Endodermal cell (in vitro differentiated cells): ENCODE results near the gene PSME3IP1. TPM values are rescaled to one million over a fixed set of nuclear protein-coding genes. Genes with fewer than 3 reads are reported as not detected.

ENCODE experiments used
- DNase-seq: peaks from one replicate; pipeline ENCODE4 v3.0.0-alpha.2; 2017
- H3K27ac ChIP-seq: 2 replicates; pipeline ENCODE4 v1.5.1; 2013; ENCODE audit warnings: mild to moderate bottlenecking, low read depth, low read length, moderate library complexity
- H3K27me3 ChIP-seq: 2 replicates; pipeline ENCODE4 v1.6.1; 2013; ENCODE audit warnings: mild to moderate bottlenecking, low read length, moderate library complexity; ENCODE audit not compliant: insufficient read depth, control insufficient read depth, poor library complexity, severe bottlenecking
- H3K36me3 ChIP-seq: 2 replicates; pipeline ENCODE4 v1.7.0; 2013; ENCODE audit warnings: mild to moderate bottlenecking, low read length, moderate library complexity; ENCODE audit not compliant: control insufficient read depth, insufficient read depth
- H3K4me1 ChIP-seq: one replicate; pipeline ENCODE4 v1.7.0; 2013; ENCODE audit warnings: low read length; ENCODE audit not compliant: control insufficient read depth, insufficient read depth
- H3K4me3 ChIP-seq: 2 replicates; pipeline ENCODE4 v1.5.1; 2013; ENCODE audit warnings: mild to moderate bottlenecking, low read length, moderate library complexity
- H3K9ac ChIP-seq: 2 replicates; pipeline ENCODE4 v1.6.1; 2013; ENCODE audit warnings: mild to moderate bottlenecking, low read length, moderate library complexity; ENCODE audit not compliant: poor library complexity, severe bottlenecking; ENCODE audit errors: extremely low read depth
- H3K9me3 ChIP-seq: 2 replicates; pipeline ENCODE4 v1.6.1; 2013; ENCODE audit warnings: mild to moderate bottlenecking, low read length, moderate library complexity; ENCODE audit not compliant: control insufficient read depth
- H3K27ac Mint-ChIP-seq: 2 replicates; pipeline ENCODE4 v1.8.0; 2020; ENCODE audit warnings: mixed read lengths
- H3K27me3 Mint-ChIP-seq: 2 replicates; pipeline ENCODE4 v1.8.0; 2021; ENCODE audit warnings: mild to moderate bottlenecking, mixed read lengths; ENCODE audit not compliant: insufficient read depth
- H3K36me3 Mint-ChIP-seq: 2 replicates; pipeline ENCODE4 v1.8.0; 2020; ENCODE audit warnings: low read depth, mixed read lengths
- H3K4me1 Mint-ChIP-seq: 2 replicates; pipeline ENCODE4 v1.8.0; 2020; ENCODE audit warnings: mixed read lengths
- H3K4me3 Mint-ChIP-seq: 2 replicates; pipeline ENCODE4 v1.8.0; 2020; ENCODE audit warnings: mild to moderate bottlenecking, moderate library complexity, mixed read lengths
- H3K9me3 Mint-ChIP-seq: 2 replicates; pipeline ENCODE4 v1.8.0; 2020; ENCODE audit warnings: mild to moderate bottlenecking, mixed read lengths
- WGBS, 2 experiments: methylation state at CpG; one replicate each; pipeline versions ENCODE4 v1.1.5 to v1.1.7; 2013; ENCODE audit warnings: missing lambda C conversion rate in 2 of 2, mixed read lengths in 1 of 2; ENCODE audit not compliant: insufficient coverage in 1 of 2, insufficient read length in 1 of 2; 5-methylcytosine and 5-hydroxymethylcytosine counted together
- total RNA-seq, 2 donors: library from RNA; stranded (reverse); fragmentation: NEBNext Ultra II Directional in 1 of 2; extraction: Animal tissue kit (Norgen Biotek cat#: 25700) in 1 of 2; gene quantifications; 2 replicates in 1 of 2; 3 replicates in 1 of 2; pipeline ENCODE4 v1.2.1, GENCODE V29; 2021
- TF ChIP-seq, protein P1 (sequence below): fragments of 200-600 bp; sonication (generic); conservative IDR thresholded peaks from 2 replicates; pipeline ENCODE4 v1.5.0; 2021; ENCODE audit warnings: antibody characterized with exemption, mild to moderate bottlenecking

The PSME3IP1 gene
- total RNA-seq, 2 donors from 2014 or later, result 94.2 to 102 TPM

DNA sequence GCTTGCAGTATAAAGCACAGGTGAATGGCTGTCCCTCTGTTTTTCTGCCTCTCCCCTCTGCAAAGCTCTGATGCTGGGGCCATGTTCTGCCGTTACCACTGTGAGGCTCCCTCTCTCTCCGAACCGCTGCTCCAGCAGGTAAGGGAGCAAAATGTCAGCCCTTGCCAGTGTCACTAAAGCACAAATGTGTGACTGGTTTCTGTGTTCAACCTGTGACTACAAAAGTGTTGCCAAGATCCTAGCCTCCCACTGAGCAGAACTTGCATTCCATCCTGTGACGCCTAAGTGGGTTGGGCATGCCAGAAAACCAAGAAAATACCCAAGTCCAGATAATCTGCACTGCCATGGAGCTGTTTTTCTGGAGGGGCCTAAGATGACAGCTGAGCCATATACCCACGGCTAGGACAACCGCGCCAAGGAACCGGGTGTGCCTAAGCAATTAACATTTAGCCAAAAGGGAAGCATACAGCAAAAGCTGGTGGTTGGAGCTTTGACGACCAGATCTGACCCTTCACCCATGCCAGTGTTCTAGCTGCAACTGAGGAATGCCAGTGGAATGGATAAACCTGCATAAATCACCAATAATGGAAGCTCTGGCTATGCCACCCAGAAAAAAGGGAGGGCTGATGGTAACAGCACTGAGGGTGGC is 35.0 kb downstream of the PSME3IP1 start:
- Histone ChIP-seq H3K9me3 (no peaks in the 10 kb centered on the region), H3K27me3 (no peaks in the 10 kb centered on the region), H3K4me3 (no peak overlapping the region), H3K36me3 (peaks cover 44% of the 10 kb centered on the region), H3K27ac (no peak overlapping the region), H3K9ac (no peak overlapping the region), H3K4me1 (peaks cover 10% of the 10 kb centered on the region)
- peaks cover 31% of the 10 kb centered on the region for H3K36me3 Mint-ChIP-seq
- H3K27me3 Mint-ChIP-seq, result no peaks in the 10 kb centered on the region
- peak overlapping the region; percentile 79 for H3K27ac Mint-ChIP-seq
- DNase-seq, result peak; percentile 60
- peaks cover 45% of the 10 kb centered on the region for H3K4me1 Mint-ChIP-seq
- H3K4me3 Mint-ChIP-seq, result no peak overlapping the region
- TF ChIP-seq, protein P1, sequence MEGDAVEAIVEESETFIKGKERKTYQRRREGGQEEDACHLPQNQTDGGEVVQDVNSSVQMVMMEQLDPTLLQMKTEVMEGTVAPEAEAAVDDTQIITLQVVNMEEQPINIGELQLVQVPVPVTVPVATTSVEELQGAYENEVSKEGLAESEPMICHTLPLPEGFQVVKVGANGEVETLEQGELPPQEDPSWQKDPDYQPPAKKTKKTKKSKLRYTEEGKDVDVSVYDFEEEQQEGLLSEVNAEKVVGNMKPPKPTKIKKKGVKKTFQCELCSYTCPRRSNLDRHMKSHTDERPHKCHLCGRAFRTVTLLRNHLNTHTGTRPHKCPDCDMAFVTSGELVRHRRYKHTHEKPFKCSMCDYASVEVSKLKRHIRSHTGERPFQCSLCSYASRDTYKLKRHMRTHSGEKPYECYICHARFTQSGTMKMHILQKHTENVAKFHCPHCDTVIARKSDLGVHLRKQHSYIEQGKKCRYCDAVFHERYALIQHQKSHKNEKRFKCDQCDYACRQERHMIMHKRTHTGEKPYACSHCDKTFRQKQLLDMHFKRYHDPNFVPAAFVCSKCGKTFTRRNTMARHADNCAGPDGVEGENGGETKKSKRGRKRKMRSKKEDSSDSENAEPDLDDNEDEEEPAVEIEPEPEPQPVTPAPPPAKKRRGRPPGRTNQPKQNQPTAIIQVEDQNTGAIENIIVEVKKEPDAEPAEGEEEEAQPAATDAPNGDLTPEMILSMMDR, result no peak
- WGBS, 2 experiments, result 92 to 93% methylated on average over 9 of the region's 9 CpGs
- H3K9me3 Mint-ChIP-seq, result no peaks in the 10 kb centered on the region

DNA sequence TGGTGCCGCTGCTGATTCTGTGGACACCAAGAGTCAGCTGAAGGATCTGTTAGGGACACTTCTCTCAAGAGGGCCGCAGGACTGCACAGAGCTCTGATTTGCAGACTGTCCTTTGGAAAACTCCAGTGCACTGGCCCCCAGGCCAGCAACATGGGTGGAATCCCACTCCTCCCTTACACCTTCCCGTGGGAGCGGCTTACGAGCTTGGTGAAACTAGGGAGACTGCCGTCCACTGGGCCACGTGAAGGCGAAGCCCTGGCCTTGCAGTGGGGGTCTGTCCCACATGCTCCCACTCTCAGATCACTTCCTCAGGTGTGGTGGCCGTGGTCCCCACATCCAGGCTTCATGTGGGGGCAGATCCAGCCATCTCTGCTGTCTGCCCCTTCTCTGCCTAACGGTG is 36.4 kb downstream of the PSME3IP1 start:
- no peaks in the 10 kb centered on the region for H3K27me3 ChIP-seq
- Mint-ChIP-seq H3K36me3 (peaks cover 20% of the 10 kb centered on the region), H3K27ac (no peak overlapping the region), H3K4me1 (peaks cover 54% of the 10 kb centered on the region), H3K27me3 (no peaks in the 10 kb centered on the region), H3K9me3 (no peaks in the 10 kb centered on the region), H3K4me3 (no peak overlapping the region)
- H3K27ac ChIP-seq, result no peak overlapping the region
- no peak overlapping the region for H3K9ac ChIP-seq
- H3K36me3 ChIP-seq, result peaks cover 30% of the 10 kb centered on the region
- 95 to 98% methylated on average over 5 to 10 of the region's 10 CpGs for WGBS, 2 experiments
- H3K4me1 ChIP-seq, result peaks cover 15% of the 10 kb centered on the region
- DNase-seq, result no peak
- H3K4me3 ChIP-seq, result no peak overlapping the region
- H3K9me3 ChIP-seq, result no peaks in the 10 kb centered on the region
- TF ChIP-seq, protein P1, result no peak

DNA sequence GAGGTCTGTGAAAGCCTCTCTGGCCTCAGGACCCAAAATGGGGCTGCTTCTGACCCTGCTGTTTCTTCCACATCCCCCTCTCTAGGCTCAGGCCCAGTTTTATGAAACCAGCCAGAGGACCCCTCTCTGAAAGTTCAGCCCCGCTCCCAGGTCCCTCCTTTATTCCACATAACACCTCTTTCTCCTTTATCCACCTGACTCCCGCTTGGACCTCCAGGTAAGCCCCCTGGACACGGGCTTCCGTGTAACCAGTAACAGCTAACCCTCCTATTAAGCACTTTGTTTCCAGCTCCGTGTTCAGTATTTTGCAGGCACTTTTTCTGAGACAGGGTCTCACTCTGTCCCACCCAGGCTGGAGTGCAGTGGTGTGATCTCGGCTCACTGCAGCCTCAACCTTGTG is 37.4 kb downstream of the PSME3IP1 start:
- Histone ChIP-seq H3K9ac (no peak overlapping the region), H3K9me3 (no peaks in the 10 kb centered on the region)
- TF ChIP-seq, protein P1, result peak; percentile 11

More for the DNA sequence above, 37.4 kb downstream of the PSME3IP1 start:
- Mint-ChIP-seq H3K9me3 (no peaks in the 10 kb centered on the region), H3K4me1 (peaks cover 47% of the 10 kb centered on the region), H3K27ac (peak overlapping the region; percentile 55), H3K27me3 (no peaks in the 10 kb centered on the region), H3K36me3 (peaks cover 11% of the 10 kb centered on the region), H3K4me3 (no peak overlapping the region)
- 89 to 98% methylated on average over 5 to 6 of the region's 6 CpGs for WGBS, 2 experiments
- Histone ChIP-seq H3K4me1 (peaks cover 13% of the 10 kb centered on the region), H3K4me3 (no peak overlapping the region), H3K27ac (no peak overlapping the region), H3K36me3 (peaks cover 20% of the 10 kb centered on the region), H3K27me3 (no peaks in the 10 kb centered on the region)
- DNase-seq, result no peak
